B cell (primary cell): Measurements from ENCODE around the gene ADAMTS2.

Experiments used
- EZH2 ChIP-seq: IDR thresholded peaks from 2 replicates; pipeline ENCODE4 v1.6.1; 2012; ENCODE audit warnings: borderline replicate concordance, low read depth, mild to moderate bottlenecking, moderate library complexity, low read length; ENCODE audit not compliant: insufficient read depth, poor library complexity, severe bottlenecking
- TF ChIP-seq, protein P1 (sequence below): fragments of 200-600 bp; IDR thresholded peaks from one replicate; pipeline ENCODE4 v1.8.0; 2022; ENCODE audit warnings: antibody characterized with exemption, mild to moderate bottlenecking

DNA sequence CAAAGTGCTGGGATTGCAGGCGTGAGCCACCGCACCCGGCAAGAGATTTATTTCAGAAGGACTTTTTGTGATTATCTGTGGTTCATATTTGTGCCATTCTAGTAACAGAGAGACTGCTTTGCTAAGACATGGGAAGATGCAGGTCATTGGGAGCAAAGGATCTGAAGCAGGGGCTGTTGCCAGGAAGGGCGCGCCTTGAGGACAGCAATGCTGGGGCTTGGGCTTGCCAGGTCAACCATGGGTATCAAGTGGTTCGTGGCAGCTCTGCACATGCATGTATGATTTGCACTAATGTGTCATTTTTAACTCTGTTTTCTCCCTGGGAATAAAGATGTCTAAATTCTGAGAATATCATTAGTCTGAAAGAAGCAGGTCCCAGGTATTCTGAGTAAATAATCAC, 17.0 kb downstream of the ADAMTS2 start:
- TF ChIP-seq, protein P1, sequence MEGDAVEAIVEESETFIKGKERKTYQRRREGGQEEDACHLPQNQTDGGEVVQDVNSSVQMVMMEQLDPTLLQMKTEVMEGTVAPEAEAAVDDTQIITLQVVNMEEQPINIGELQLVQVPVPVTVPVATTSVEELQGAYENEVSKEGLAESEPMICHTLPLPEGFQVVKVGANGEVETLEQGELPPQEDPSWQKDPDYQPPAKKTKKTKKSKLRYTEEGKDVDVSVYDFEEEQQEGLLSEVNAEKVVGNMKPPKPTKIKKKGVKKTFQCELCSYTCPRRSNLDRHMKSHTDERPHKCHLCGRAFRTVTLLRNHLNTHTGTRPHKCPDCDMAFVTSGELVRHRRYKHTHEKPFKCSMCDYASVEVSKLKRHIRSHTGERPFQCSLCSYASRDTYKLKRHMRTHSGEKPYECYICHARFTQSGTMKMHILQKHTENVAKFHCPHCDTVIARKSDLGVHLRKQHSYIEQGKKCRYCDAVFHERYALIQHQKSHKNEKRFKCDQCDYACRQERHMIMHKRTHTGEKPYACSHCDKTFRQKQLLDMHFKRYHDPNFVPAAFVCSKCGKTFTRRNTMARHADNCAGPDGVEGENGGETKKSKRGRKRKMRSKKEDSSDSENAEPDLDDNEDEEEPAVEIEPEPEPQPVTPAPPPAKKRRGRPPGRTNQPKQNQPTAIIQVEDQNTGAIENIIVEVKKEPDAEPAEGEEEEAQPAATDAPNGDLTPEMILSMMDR: no peak
- TF ChIP-seq EZH2: no peak
